CD4-positive, alpha-beta T cell treated with Interleukin-2 at 100 ng/mL for 4 hours (primary cell): ENCODE results near the gene CAMKK2.

Experiments
- DNase-seq: peaks from one replicate; pipeline ENCODE4 v3.0.0-alpha.2; 2020; ENCODE audit warnings: low spot score

Gene CAMKK2

GRCh38 chr12:121191151-121191550, 105.4 kb downstream of the CAMKK2 start:
- no peak for DNase-seq

- no peak for DNase-seq
Measured at GRCh38 chr12:121190523-121191031, 105.9 kb downstream of the CAMKK2 start.

- DNase-seq = no peak
Measured at GRCh38 chr12:121189619-121190155, 106.8 kb downstream of the CAMKK2 start.

- no peak for DNase-seq
Measured at GRCh38 chr12:121189131-121189530, 107.4 kb downstream of the CAMKK2 start.

GRCh38 chr12:121188227-121188626, 108.3 kb downstream of the CAMKK2 start:
- DNase-seq = no peak
